Activated gamma-delta T cell treated with anti-CD3 and anti-CD28 coated beads, Interleukin-2, amount 50 U/mL, for 16 hours (primary cell): ENCODE data around the gene HOTAIR.

Experiments
- DNase-seq: peaks from one replicate; pipeline ENCODE4 v3.0.0-alpha.2; 2020; ENCODE audit warnings: low read depth

Gene HOTAIR

DNA sequence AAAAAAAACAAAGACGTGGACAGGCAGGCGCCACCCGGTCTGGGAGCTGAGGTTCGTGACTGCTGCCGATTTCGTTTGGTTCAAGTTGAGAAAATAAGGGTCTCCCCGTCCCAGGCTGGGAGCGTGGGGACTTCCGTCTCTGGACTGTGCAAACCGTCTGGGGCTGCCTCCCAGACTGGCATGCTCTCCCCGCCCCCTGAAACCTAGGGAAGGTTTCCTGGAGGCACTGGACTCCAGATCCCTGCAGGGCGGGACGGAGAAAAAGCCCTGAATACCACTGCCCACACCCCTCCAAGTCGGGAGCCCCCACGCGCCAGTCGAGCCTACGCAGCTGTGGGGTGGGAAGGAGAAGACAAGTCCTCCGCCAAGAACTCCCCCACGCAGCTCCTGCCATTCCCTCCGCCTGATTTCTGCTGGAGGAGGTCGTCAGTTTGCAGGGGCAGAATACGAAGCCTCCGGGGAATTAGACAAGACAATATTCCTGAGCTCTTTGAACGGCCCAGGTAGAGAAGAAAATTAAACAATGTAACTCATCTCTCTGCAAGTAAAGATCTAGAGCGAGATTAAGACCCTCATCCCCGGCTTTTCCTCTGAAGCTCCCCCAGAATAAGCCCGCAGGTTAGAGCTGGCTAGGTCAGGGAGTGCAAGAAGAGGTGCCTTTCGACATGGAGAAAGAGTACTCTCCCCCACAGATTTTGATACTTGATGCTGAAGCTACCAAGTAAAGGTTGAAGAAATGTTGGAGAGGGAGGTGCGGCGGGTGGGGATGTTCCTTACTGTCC is 46.5 kb downstream of the HOTAIR start:
- DNase-seq, result no peak

DNA sequence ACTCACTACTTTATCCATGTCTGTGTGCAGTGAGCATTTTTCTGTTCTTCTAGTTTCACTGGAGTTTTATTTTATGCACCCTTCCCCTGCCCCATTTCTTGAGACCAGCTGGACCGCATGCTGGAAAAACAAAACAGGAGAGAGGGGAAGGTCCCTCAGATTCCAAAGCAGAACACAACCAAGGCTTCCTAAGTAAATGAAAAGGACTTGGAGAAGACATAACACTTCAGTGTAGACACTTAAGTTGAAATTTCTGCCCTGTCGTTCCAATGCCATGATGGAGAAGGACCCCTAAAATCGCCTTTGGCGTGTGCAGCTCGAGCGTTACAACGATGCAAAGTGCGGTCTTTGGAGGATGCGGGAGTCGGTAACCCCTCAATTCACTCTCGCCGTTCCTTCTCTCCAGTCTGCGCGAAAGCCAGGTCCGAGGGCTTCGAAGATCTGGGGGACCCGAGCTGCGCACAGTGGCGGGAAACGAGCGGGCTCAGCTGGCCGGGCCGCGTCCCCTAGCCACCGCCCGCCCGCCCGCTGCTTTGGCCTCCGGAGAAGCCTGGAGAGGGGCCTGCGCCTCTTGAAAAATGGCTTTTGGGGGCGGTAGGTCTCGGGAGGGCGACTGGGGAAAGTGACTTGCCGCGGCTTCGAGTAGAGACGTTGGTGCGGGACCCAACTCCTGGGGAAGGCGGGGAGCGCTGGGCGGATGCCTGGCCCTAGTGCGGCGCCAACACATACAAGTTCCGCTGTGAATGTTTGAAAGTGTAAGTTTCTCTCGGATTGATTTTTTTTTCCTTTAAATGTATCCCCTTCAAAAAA is 47.3 kb downstream of the HOTAIR start:
- no peak for DNase-seq

- no peak for DNase-seq
Observed at GRCh38 chr12:53924521-53925405, 50.0 kb downstream of the HOTAIR start.

DNA sequence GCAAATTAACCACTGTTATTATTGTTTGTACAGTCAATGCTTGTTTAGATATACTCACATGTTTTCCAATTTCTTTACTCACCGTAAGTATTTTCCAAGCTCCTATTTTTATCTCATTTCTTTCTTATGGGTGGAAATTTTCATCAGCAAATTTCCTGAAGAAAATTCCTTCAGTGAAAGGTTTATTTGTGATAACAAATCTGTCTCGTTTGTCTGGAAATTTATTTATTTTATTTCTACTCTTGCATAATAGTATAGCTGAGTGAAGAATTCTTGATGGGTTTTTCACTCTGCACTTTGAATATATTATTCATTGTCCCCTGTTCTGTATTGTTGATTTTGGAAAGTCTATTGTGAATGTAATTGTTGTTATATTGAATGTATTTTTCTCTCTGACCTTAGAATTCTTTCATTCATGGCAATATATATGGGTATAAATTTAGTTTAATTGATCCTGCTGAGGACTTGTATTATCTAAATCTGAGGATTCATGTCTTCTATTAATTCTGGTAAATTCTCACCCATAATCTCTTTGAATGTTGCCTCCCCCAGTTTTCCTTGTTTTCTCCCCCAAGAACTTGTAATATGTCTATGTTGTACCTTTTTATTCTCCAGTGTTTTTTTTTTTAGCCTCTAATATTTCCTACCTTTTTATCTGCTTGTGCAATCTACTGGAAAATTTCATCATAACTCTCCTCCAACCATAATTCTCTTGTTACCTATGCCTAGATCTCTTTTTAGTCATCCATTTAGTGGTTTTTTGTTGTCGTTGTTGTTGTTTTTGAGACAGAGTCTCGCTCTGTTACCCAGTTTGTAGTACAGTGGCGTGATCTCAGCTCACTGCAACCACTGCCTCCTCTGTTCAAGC is 57.7 kb downstream of the HOTAIR start:
- no peak for DNase-seq
